GM19455 (cell line): ENCODE data around the gene PCBD2.
"Not testable (repeated sequence)": the region's sequence is repeated elsewhere in the genome, so short reads cannot be mapped to it uniquely, and the experiment has no call there.

Experiments used
- ATAC-seq: cut with Tn5 transposase; IDR thresholded peaks from one replicate; pipeline ENCODE4 v1.9.1; 2021; ENCODE audit not compliant: unreplicated experiment

Gene PCBD2

DNA sequence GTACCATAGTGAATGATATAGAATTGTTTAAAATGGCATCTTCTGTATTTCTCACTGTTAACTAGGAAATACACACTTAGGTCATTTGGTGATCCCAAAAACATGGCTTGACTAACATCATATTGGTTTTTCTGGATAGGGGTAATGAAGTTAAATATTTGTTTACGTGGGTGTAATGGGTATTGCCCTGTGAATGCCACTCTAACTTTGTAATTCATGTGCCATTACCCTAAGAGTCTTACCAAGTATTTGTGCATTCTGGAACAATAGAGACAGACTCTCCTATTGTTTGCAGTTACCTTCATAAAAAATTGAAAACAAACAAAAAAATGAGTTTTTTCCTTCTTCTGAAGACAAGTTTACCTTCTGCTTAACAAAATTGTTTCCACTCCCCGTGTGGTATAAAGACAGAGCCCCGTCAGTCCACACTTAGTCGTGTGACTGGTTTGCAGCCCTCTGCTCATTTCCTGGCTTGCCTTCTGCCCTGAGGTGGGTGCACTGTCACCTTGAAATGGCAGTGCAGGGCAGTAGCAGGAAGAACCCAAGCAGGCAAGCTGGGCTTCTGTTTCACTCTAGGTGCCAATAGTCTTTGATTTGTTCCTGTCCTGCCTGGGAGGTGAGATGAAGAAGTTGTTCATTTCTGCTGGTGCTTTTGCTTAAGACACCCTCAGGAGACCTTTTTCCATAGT is 53.1 kb downstream of the PCBD2 start:
- ATAC-seq: no peak

- no peak for ATAC-seq
Observed at GRCh38 chr5:134958755-134959154, 53.8 kb downstream of the PCBD2 start.

DNA sequence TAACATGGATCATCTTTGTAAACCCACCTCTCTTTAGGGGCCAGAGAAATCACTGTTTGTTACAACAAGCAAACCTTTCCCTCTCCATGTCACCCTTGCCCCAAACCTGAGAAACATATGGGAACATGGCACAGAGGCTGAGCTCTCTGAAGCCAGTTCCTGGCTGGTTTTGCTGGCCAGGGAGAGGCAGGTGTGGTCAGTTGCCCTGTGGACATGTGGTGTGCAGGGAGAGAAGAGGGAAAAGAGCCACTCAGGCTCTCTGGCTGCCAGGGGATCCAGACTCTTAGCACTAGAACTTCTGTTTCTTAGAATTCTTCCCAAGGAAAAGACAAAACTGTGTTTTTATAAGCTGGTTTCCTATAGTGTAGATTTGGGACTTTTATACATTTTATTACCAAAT is 58.2 kb downstream of the PCBD2 start:
- ATAC-seq: no peak

DNA sequence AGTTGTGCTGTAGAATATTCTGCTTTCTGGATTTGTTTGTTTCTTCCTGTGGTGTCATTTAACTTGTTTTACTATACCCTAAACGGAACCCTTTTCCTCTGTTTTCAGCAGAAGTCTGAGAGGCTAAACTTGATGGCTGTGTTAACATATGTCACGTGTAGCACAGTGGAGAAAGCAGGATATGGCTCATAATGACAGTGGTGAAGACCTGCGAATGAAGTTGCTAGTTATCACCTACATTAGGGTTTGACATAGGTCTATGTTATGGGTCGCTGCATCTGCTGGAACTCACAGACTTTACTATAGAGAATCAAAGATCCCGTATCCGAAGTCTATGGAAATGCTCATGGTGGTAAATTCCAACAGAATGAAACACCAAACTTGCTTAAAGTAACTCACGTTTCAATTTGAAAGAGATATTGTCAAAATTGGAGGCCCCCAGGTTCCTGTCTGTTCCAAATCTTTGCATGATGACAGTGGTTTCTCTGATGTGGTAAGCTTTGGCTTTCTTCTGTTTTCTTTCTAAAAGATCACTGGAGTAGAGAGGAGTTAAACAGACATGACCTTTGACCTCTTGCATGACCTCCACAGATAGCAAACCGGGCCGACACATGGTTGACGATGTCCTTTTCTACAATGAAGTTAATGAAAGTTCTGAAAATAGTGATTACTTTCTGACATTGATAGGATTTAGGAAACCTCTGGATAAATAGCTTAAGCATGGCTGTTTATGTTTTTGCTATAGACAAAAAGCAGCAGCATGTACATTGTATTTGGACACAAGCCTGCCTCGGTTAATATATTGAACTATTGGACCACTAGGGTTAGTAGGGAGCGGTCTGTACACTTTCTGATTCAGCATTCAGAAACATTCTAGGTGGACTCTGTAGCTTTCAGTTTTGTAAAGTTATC is 59.7 kb downstream of the PCBD2 start:
- ATAC-seq: no peak

GRCh38 chr5:134965271-134965825 is 60.4 kb downstream of the PCBD2 start:
- no peak for ATAC-seq

DNA sequence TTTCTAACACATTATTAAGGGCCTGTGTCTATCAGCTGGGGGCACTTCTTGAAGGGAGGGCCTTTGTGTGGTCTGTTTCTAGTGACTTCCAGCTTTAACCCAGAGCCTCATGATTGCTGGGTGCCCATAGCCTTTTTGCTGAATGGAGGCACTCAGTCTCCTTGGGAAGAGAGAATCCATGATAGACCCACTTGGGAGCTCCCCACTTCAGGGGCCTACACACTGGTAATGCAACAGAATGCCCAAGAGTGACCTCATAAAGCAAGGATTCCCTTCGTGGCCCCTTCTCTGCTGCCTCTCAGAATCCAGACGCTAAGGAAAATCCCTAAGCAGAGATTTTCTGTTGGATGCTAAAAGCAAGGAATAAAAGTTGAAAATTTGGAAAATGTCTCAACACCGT is 62.7 kb downstream of the PCBD2 start, which contains the start of gene CATSPER3:
CATSPER3 (plus strand) TSS at position 301 of the 400 bp plus-strand sequence; CDS start at position 386, 85 bp downstream.
- ATAC-seq: no peak

DNA sequence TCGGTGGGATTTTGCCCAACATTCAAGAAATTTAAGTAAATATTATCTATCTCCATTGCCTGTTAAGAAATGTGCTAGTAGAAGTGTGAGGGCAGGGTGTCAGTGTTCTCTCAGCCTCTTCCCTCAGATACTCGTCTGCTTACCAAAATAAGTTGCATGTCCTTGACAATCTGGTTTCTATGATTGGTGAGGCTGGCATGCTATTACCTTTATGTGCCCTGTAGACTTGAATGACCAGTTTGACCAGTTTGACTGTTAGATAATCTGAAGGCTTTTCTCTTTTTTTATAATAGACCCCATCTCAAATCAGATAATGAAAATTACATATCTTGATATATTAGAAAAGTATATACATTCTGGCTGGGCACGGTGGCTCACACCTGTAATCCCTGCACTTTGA is 63.1 kb downstream of the PCBD2 start:
- no peak for ATAC-seq

DNA sequence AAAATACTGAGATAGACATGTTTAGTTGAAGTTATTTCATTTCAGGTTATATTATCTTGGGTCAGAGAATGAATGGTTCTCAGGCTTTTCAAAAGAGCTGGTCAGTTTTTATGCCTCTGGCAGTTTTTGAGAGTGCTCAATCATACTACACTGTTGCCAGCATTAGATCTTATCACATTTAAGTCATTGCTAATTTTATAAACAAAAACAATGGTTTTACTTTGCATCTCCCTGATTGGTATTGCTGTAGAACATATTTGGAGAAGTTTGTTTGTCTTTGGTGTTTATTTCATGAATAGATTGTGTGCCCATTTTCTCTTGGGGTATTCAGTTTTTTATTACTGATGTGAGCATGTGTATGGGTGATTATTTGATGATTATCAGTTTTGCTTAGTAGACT is 64.2 kb downstream of the PCBD2 start:
- no peak for ATAC-seq

DNA sequence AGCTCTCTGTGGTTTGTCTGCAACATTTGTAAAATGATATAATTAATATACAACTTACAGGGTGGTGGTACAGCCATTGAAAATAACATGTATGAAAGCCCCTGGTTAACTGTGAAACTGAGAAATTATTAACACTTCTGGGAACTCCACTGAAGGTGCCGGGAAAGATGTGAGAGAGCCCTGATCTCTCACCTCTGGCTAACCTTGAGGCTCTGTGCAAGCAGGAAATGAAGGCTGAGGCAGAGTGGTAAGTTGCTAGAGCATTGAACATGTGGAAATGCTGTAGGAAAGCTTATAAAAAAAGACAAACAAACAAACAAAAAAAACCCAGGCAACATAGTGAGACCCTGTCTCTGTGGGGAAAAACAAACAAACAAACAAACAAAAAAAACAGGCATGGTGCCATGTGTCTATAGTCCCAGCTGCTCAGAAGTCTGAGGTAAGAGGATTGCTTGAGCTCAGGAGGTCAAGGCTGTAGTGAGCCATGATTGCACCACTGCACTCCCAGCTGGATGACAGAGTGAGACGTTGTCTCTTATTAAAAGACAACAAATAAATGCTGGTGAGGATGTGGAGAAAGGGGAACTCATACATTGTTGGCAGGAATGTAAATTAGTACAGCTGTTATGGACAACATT is 70.3 kb downstream of the PCBD2 start:
- no peak for ATAC-seq

DNA sequence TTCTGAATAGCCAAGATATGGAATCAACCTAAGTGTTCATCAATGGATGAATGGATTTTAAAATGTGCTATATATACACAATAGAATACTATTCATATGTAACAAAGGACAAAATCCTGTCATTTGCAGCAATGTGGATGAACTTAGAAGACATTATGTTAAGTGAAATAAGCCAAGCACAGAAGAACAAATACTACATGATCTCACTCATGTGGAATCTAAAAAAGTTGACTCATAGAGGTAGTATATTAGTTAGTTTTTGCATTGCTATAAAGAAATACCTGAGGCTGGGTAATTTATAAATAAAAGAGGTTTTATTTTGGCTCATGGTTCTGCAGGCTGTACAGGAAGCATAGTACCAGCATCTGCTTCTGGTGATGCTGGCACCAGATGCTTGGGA is 70.9 kb downstream of the PCBD2 start:
- no peak for ATAC-seq

DNA sequence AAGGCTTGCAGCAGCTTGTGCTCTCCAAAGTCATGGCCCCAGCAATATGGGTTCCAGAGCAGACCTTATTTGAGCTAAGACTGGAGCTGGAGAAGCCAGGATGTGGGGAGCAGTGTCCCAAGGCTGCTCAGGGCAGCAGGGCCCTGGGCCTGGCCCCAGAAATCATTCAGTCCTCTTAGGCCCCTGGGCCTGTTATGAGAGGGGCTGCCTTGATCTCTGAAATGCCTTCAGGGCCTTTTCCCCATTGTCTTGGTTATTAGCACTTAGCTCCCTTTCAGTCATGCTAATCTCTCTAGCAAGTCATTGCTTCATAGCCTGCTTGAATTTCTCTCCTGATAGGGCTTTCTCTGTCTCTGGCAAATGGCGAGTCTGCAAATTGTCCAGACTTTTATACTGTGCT is 71.9 kb downstream of the PCBD2 start:
- ATAC-seq: no peak

DNA sequence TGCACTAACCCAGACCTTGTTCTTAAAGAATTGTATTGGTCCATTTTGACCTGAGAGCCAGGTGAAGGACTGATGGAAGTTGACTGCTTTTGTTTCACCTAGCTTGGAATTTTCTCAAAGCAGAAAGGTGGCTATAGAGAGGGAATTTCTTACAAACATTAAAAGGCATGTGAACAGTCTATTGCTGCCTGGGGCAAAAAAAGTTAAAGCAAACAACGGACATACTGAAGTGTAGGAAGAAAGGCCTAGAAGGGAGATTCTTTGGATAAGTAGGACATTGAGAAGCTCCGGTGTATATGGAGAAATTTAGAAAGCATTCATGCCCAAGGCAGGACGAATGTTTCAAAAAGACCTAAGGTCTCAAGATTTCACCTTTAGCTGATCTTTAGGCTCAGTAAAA is 74.5 kb downstream of the PCBD2 start:
- ATAC-seq: no peak

GRCh38 chr5:134982230-134982629 is 77.3 kb downstream of the PCBD2 start:
- no peak for ATAC-seq

DNA sequence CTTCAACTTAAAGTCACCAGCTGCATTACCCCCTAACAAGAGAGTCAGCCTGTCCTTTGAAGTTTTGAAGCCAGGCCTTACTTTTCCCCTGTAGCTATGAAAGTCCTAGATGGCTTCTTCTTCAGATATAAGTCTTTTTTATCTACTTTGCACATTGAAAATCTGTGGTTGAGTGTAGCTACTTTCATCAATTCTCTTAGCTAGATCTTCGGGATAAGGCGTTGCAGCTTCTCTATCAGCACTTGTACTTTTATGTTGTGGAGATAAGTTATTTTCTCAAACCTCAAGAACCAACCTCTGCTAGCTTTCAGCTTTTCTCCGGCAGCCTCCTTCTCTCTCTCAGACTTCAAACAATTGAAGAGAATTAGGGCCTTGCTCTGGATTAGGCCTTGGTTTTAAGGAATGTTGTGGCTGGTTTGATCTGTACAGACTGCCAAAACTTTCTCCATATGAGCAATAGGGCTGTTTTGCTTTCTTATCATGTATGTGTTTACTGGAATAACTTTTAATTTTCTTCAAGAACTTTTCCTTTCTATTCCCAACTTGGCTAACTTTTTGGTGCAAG is 84.4 kb downstream of the PCBD2 start:
- ATAC-seq: no peak

DNA sequence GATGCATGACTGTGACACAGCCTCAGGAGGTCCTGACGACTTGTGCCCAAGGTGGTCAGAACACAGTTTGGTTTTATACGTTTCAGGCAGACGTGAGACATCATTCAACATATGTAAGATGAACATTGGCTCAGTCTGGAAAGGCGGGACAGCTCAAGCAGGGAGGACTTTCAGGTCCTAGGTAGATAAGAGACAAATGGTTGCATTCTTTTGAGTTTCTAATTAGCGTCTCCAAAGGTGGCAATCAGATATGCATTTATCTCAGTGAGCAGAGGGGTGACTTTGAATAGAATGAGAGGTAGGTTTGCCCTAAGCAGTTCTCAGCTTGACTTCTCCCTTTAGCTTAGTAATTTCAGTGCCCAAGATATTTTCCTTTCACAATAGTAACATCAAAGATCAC is 85.3 kb downstream of the PCBD2 start:
- ATAC-seq: not testable (repeated sequence)

DNA sequence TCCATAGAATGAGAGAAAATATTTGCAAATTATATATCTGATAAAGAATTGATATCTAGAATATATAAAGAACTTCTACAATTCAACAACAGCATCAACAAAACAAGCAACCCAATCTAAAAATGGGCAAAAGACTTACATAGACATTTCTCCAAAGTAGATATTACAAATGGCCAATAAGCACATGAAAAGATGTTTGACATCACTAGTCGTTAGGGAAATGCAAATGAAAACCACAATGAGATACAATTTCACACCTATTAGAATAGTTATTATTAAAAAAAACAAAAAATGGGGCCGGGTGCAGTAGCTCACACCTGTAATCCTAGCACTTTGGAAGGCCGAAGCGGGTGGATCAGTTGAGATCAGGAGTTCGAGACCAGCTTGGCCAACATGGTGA is 87.2 kb downstream of the PCBD2 start:
- ATAC-seq: no peak

GRCh38 chr5:134993161-134993560 is 88.2 kb downstream of the PCBD2 start:
- ATAC-seq: no peak

DNA sequence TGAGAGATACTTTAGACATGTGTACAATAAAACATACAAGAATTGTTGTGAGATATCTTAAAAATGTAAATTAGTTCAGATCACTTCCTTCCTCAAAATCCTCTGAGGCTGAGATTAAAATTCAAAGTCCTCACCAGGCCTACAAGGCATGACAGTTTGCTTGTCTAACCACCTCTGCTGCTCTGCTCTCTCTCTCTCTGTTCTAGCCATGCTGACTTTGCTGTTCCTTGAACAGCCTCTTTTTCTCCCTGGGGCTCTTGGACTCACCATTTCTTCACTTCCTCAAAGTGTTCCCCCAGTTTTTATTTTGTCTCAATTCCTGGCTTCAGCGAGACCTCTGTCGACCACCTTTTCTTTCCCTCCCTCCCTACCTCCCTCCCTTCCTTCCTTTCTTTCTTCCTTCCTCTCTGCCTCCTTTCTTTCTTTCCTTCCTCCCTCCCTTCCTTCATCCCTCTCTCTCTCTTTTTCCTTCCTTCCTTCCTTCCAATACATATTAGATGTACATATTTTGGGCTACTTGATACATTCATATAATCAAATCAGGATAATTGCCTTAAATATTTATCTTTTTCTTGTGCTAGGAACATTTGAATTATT is 89.7 kb downstream of the PCBD2 start:
- ATAC-seq: no peak

- ATAC-seq: no peak
Observed at GRCh38 chr5:134995850-134996402, 91.0 kb downstream of the PCBD2 start.

GRCh38 chr5:134997015-134997414 is 92.1 kb downstream of the PCBD2 start:
- no peak for ATAC-seq
